Stomach (tissue), 4 donors: ENCODE data around the gene VPS9D1.

Experiments used
- CTCF ChIP-seq, 7 experiments: fragments of 450-650 bp in 4 of 7; fragments of 200-600 bp in 3 of 7; sonication (generic) in 3 of 7; IDR thresholded peaks; one replicate each; pipeline ENCODE4 v1.5.1; 2016 to 2019; ENCODE audit warnings: antibody characterized with exemption in 7 of 7, control low read depth in 2 of 7, mild to moderate bottlenecking in 1 of 7
- POLR2A ChIP-seq, 4 donors: fragments of 450-650 bp; IDR thresholded peaks; one replicate each; pipeline ENCODE4 v1.6.1; 2016; ENCODE audit warnings: antibody characterized with exemption in 4 of 4, control low read depth in 2 of 4, mild to moderate bottlenecking in 1 of 4, moderate library complexity in 1 of 4

- TF ChIP-seq CTCF (IDR thresholded peaks at IDR 0.05) = no peak
- TF ChIP-seq POLR2A (IDR thresholded peaks at IDR 0.05) = no peak
These were observed 13.0 kb downstream of the VPS9D1 start for GRCh38 chr16:89707695-89708094.
